ENCODE measurements around the gene SLC25A46.
"Not testable (repeated sequence)": the region's sequence is repeated elsewhere in the genome, so short reads cannot be mapped to it uniquely, and the experiment has no call there.

SLC25A46 gene

GRCh38 chr5:110727025-110727314 lies 11.8 kb upstream of the SLC25A46 start:
- POLR2A ChIA-PET, result no interaction called here
- no peak for TF ChIP-seq CTBP1 (IDR thresholded peaks at IDR 0.05; ENCODE audit: borderline replicate concordance)
- TF ChIP-seq BHLHE40 (IDR thresholded peaks at IDR 0.05; ENCODE audit: borderline replicate concordance), result no peak
- TF ChIP-seq PKNOX1 (IDR thresholded peaks at IDR 0.05), result no peak
- no peak for TF ChIP-seq TARDBP (IDR thresholded peaks at IDR 0.05)
- no peak for TF ChIP-seq HDGF (IDR thresholded peaks at IDR 0.05; ENCODE audit: borderline replicate concordance)
- TF ChIP-seq SP1 (IDR thresholded peaks at IDR 0.05), result no peak
- TF ChIP-seq FOXA1 (IDR thresholded peaks at IDR 0.05), result no peak
- TF ChIP-seq ARNT (IDR thresholded peaks at IDR 0.05), result no peak
- no peak for TF ChIP-seq SUZ12 (IDR thresholded peaks at IDR 0.05)
- TF ChIP-seq LEF1 (IDR thresholded peaks at IDR 0.05; ENCODE audit: borderline replicate concordance), result no peak
- no peak for TF ChIP-seq L3MBTL2 (conservative IDR thresholded peaks at IDR 0.05)
- TF ChIP-seq ZNF384 (IDR thresholded peaks at IDR 0.05), result no peak
- TF ChIP-seq FOXK2 (IDR thresholded peaks at IDR 0.05), result no peak
- no peak for TF ChIP-seq FOXM1 (IDR thresholded peaks at IDR 0.05; ENCODE audit: borderline replicate concordance)
- no peak for TF ChIP-seq NFRKB (IDR thresholded peaks at IDR 0.05)
- TF ChIP-seq ELF4 (IDR thresholded peaks at IDR 0.05), result no peak
- CTCF ChIA-PET, result no interaction called here
- DNase-seq (ENCODE audit: extremely low spot score), result no peak

DNA sequence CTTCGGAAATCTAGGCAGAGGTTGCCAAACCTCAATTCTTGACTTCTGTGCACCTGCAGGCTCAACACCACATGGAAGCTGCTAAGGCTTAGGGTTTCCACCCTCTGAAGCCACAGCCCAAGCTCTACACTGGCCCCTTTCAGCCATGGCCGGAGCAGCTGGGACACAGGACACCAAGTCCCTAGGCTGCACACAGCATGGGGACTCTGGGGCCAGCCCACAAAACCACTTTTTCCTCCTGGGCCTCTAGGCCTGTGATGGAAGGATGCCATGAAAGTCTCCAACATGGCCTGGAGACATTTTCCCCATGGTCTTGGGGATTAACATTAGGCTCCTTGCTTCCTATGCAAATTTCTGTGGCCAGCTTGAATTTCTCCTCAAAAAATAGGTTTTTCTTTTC lies 7.3 kb upstream of the SLC25A46 start:
- CTCF ChIA-PET; DNase-seq (ENCODE audit: extremely low spot score); POLR2A ChIA-PET: not testable (repeated sequence)

- no peak for DNase-seq (ENCODE audit: extremely low spot score)
- CTCF ChIA-PET, result no interaction called here
- POLR2A ChIA-PET, result no interaction called here
- no peak for TF ChIP-seq TARDBP (IDR thresholded peaks at IDR 0.05)
Measured at GRCh38 chr5:110734101-110734500, 4.7 kb upstream of the SLC25A46 start.

- no peak for TF ChIP-seq LEF1 (IDR thresholded peaks at IDR 0.05; ENCODE audit: borderline replicate concordance)
- no peak for TF ChIP-seq SUZ12 (IDR thresholded peaks at IDR 0.05)
- no peak for TF ChIP-seq HDGF (IDR thresholded peaks at IDR 0.05; ENCODE audit: borderline replicate concordance)
- TF ChIP-seq SP1 (IDR thresholded peaks at IDR 0.05), result no peak
- TF ChIP-seq TARDBP (IDR thresholded peaks at IDR 0.05), result no peak
- no peak for TF ChIP-seq FOXK2 (IDR thresholded peaks at IDR 0.05)
- TF ChIP-seq PKNOX1 (IDR thresholded peaks at IDR 0.05), result no peak
- TF ChIP-seq L3MBTL2 (conservative IDR thresholded peaks at IDR 0.05), result no peak
- TF ChIP-seq ARNT (IDR thresholded peaks at IDR 0.05), result no peak
- TF ChIP-seq FOXM1 (IDR thresholded peaks at IDR 0.05; ENCODE audit: borderline replicate concordance), result no peak
- TF ChIP-seq FOXA1 (IDR thresholded peaks at IDR 0.05), result no peak
- TF ChIP-seq ELF4 (IDR thresholded peaks at IDR 0.05), result no peak
- no peak for TF ChIP-seq BHLHE40 (IDR thresholded peaks at IDR 0.05; ENCODE audit: borderline replicate concordance)
- TF ChIP-seq ZNF384 (IDR thresholded peaks at IDR 0.05), result no peak
- no peak for TF ChIP-seq NFRKB (IDR thresholded peaks at IDR 0.05)
- TF ChIP-seq CTBP1 (IDR thresholded peaks at IDR 0.05; ENCODE audit: borderline replicate concordance), result no peak
- CTCF ChIA-PET, result interaction anchor here (0.8 kb wide), 1 partner anchor 22 kb away, joined by 4 read pairs; no protein-coding TSS in a partner anchor
- POLR2A ChIA-PET, result no interaction called here
- no peak for DNase-seq (ENCODE audit: extremely low spot score)
Measured at GRCh38 chr5:110735556-110735955, 3.3 kb upstream of the SLC25A46 start.

- CTCF ChIA-PET, result interaction anchor here (0.6 kb wide), 1 partner anchor 1425 kb away, joined by 3 read pairs; no protein-coding TSS in a partner anchor
- no peak for TF ChIP-seq PKNOX1 (IDR thresholded peaks at IDR 0.05)
- TF ChIP-seq SUZ12 (IDR thresholded peaks at IDR 0.05), result no peak
- no peak for TF ChIP-seq L3MBTL2 (conservative IDR thresholded peaks at IDR 0.05)
- POLR2A ChIA-PET, result no interaction called here
- no peak for DNase-seq (ENCODE audit: extremely low spot score)
Measured at GRCh38 chr5:110736753-110737152, 2.1 kb upstream of the SLC25A46 start.

- peak; percentile 57 for DNase-seq (ENCODE audit: extremely low spot score)
- CTCF ChIA-PET, result no interaction called here
- no peak for TF ChIP-seq FOXM1 (IDR thresholded peaks at IDR 0.05; ENCODE audit: borderline replicate concordance)
- TF ChIP-seq HDGF (IDR thresholded peaks at IDR 0.05; ENCODE audit: borderline replicate concordance), result no peak
- TF ChIP-seq FOXA1 (IDR thresholded peaks at IDR 0.05), result no peak
- TF ChIP-seq BHLHE40 (IDR thresholded peaks at IDR 0.05; ENCODE audit: borderline replicate concordance), result no peak
- no peak for TF ChIP-seq ELF4 (IDR thresholded peaks at IDR 0.05)
- TF ChIP-seq CTBP1 (IDR thresholded peaks at IDR 0.05; ENCODE audit: borderline replicate concordance), result no peak
- TF ChIP-seq ARNT (IDR thresholded peaks at IDR 0.05), result no peak
- no peak for TF ChIP-seq PKNOX1 (IDR thresholded peaks at IDR 0.05)
- no peak for TF ChIP-seq FOXK2 (IDR thresholded peaks at IDR 0.05)
- TF ChIP-seq NFRKB (IDR thresholded peaks at IDR 0.05), result no peak
- no peak for TF ChIP-seq SP1 (IDR thresholded peaks at IDR 0.05)
- no peak for TF ChIP-seq ZNF384 (IDR thresholded peaks at IDR 0.05)
- no peak for TF ChIP-seq L3MBTL2 (conservative IDR thresholded peaks at IDR 0.05)
- TF ChIP-seq SUZ12 (IDR thresholded peaks at IDR 0.05), result no peak
- no peak for TF ChIP-seq TARDBP (IDR thresholded peaks at IDR 0.05)
- POLR2A ChIA-PET, result no interaction called here
Measured at GRCh38 chr5:110738503-110738811, 350 bp upstream of the SLC25A46 start.
